Left ventricle myocardium inferior (tissue), 1 donor: ENCODE results near the gene GCHFR. TPM values are rescaled to one million over a fixed set of nuclear protein-coding genes. Genes with fewer than 3 reads are reported as not detected.

Experiments used
- total RNA-seq: library from RNA; stranded (reverse); fragmentation: NEBNext Ultra II Directional; extraction: Animal tissue kit (Norgen Biotek cat#: 25700); gene quantifications from one replicate; pipeline ENCODE4 v1.2.1, GENCODE V29; 2021
- donor health status: DM: no; HTN: yes; CAD: no; lungs with severe emphysema.

The GCHFR gene
- total RNA-seq, 1 donor from 2014 or later: 7.1 TPM

Other genes starting within 250 kb of the GCHFR start
- 24.1 TPM for gene CCDC32, start 199.0 kb upstream of the GCHFR start, total RNA-seq
- 12.0 TPM for gene RPUSD2, start 194.8 kb upstream of the GCHFR start, total RNA-seq
- gene KNL1, start 169.8 kb upstream of the GCHFR start, total RNA-seq: 0.96 TPM
- gene RAD51, start 68.9 kb upstream of the GCHFR start, total RNA-seq: 0.88 TPM
- gene RMDN3, start 8.8 kb upstream of the GCHFR start, total RNA-seq: 20.3 TPM
- gene C15orf62, start 5.9 kb downstream of the GCHFR start, total RNA-seq: 0.30 TPM
- 24.7 TPM for gene ZFYVE19, start 43.0 kb downstream of the GCHFR start, total RNA-seq
- 16.0 TPM for gene DNAJC17, start 43.4 kb downstream of the GCHFR start, total RNA-seq
- gene PPP1R14D, start 64.6 kb downstream of the GCHFR start, total RNA-seq: not detected
- gene SPINT1, start 80.0 kb downstream of the GCHFR start, total RNA-seq: 0.55 TPM
- gene RHOV, start 110.2 kb downstream of the GCHFR start, total RNA-seq: not detected
- 21.3 TPM for gene VPS18, start 130.4 kb downstream of the GCHFR start, total RNA-seq
- 11.1 TPM for gene DLL4, start 165.3 kb downstream of the GCHFR start, total RNA-seq
- gene CHAC1, start 189.4 kb downstream of the GCHFR start, total RNA-seq: 1.3 TPM